Superior temporal gyrus (tissue), 1 donor: ENCODE data around the gene SLC12A4.

Experiments used
- DNase-seq: peaks from one replicate; pipeline ENCODE4 v3.0.0-alpha.2; 2016; ENCODE audit errors: extremely low spot score

The SLC12A4 gene

GRCh38 chr16:67963292-67963661 lies 5.2 kb downstream of the SLC12A4 start:
- no peak for DNase-seq

DNA sequence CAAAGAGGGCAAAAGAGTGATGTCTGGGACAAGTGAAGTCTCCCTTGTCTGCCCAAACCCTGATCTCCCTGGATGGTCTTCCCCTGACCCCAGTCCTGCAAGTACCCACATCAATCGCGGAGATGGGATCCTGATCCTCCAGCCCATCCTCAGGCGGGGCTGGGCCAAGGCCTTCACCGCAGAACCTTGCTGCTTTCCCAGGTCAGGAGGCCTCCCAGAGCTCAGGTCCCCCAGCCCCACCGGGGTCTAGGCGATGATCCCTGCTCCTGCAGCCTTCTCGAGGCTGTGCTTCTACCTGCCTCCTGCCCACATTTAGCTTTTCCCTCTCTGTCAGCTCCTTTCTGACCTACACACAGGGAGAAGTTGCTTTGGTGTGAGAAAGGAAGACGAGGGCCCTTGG lies 6.3 kb downstream of the SLC12A4 start:
- DNase-seq = no peak

GRCh38 chr16:67961551-67961957 lies 6.9 kb downstream of the SLC12A4 start:
- DNase-seq = no peak

- no peak for DNase-seq
Measured at GRCh38 chr16:67959536-67960329, 8.7 kb downstream of the SLC12A4 start.

GRCh38 chr16:67957622-67958021 lies 10.8 kb downstream of the SLC12A4 start:
- DNase-seq = no peak

DNA sequence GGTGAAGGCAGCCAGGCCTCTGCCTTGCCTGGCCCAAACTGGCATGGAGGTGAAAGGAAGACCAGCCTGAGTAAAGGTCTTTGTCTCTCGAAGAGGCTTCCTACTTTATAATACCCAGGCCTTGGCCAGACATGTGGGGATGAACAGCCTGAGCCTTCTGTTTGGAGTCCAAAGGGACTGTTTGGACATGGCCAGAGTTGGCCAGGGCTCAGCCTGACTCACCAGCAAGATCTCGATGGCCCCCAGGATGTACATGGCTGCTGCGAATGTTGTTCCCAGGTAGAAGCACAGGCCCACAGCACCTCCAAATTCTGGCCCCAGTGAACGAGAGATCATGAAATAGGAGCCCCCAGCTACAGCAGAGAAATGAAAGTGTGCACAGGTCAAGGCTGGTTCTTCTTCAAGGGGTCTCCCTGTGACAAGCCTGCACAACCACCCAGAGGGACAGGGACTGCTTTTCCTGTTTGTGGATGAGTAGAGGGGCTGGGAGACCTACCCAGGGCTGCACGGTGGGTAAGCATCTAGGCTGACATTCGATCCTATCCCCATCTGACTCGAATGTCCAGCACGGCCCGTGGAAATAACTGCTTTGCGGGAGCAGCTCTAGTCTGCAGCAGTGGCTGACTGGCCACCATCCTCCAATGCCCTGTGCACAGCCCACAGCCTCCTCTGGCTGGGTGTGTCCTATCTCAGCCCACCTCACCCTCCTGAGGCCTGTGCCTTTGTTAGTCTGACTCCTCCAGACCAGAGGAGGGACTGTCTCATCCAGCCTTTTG lies 13.8 kb downstream of the SLC12A4 start:
- DNase-seq = no peak

DNA sequence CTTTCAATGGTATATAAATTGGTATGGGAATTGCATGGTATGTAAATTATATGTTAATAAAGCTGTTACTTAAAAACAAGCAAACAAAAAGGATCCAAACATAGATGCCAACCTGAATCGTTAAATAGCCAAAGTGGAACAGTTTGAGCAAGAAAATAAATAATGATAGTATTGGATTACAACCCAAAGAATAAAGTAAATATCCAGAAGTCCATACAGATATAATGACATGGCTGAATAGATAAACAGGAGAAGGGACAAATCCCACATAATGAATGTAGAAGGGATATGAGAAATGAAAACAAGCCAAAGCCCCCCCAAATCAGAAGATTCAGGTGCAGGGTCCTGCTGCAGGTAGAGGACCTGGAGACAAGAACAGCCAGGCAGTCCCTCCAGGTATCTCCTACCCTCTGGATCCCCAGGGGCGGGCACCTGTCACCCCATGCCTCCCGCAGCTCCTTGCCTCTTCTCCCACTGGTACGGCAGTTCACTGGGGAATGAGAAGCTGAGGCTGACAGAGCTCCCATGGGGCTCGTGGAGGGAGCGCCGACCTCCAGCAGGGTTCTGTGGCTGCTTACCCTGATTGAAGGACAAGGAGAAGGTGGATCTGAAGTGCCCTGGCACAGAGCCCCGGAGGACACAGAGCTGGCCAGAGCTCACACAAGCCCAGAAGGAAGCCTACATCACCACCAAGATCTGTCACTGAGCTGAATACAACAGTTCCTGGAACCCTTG lies 14.6 kb downstream of the SLC12A4 start:
- no peak for DNase-seq

GRCh38 chr16:67951485-67951884 lies 17.0 kb downstream of the SLC12A4 start:
- DNase-seq = peak; percentile 83

DNA sequence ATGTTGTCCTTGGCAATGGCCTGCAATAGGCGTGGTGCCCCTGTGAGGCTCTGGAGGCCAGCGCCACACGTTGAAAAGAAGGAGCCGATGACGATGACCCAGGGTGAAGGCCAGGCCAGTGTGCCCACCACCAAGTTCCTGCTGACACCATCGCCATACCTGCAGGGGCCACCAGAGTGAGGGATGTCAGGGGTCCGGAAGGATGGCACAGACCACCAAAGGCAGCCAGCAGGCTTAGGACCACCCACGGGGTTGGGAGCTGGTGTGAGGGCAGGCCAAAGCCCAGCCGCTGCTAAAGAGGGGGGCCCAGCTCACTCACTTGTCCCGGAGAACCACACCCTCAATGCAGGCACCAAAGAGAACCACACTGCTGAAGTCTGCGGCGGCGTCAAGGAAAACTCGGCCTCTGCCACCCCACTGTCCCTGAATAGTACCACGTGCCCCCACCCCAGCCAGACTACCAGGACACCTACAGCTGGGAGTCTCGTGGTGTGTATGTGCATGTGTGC lies 18.0 kb downstream of the SLC12A4 start:
- no peak for DNase-seq

DNA sequence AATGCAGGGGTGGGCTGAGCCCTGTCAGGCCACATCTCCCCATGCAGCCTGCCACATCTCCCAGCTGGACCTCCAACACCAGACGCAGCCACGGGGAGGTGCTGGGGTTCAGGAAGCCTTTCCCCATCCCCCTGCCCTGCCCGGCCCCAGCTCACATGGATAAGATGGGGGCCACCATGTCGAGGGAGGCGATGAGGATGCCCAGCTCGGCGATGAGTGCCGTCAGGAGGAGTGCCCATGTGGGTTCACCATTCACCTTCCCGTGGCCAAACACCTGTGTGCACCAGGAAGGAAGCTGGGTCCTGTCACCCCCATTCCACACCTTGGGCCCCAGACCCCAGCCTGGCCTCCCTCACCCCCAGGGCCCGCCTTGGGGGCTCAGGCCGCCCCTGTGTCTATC lies 18.8 kb downstream of the SLC12A4 start:
- DNase-seq = no peak

- DNase-seq = no peak
Measured at GRCh38 chr16:67948015-67948414, 20.4 kb downstream of the SLC12A4 start.

GRCh38 chr16:67946966-67947558 lies 21.4 kb downstream of the SLC12A4 start:
- no peak for DNase-seq

DNA sequence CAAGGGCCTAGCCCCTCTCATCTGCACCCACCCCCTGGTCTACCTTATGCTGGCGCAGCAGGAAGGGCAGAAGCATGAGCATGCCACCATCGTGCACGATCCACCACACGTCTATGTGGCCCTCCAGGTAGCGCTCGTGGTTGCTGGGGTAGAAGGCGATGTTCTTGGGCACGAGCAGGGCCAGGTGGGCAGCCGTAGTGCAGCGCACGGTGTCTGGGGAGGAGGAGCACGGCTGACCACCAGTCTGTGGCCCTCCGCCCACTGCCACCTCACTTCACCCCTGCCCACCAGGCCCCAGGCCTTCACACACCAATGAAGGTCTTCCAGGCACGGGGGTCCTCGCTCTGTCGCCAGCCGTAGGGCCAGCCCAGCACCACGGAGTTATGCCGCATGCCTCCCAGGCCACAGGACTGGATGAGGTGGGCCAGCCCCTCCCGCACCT lies 22.3 kb downstream of the SLC12A4 start:
- no peak for DNase-seq

DNA sequence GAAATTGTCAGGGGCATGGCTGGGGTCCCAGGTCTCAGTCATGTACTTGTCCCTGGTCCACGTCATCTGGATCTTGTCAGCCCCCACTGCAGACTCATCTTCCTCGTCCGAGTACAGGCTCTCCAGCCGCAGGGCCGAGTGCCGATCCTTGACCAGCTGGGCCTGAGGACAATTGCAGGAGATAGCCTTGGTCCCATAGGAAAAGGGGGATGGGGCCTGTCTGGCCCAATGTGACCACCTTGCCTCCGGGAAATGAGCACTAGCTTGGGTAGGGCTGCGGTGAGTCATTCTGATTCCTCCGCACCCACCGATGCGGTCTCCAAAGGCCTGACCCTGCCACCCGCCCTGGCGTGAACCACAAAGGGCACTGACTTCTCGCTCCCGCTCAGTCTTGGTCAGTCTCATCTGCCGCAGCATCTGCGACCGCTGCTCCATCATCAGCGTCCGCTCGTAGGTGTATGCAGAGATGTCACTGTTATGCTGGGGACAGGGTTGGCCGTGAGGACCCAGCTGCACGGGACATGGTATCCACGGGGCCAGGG lies 23.0 kb downstream of the SLC12A4 start:
- DNase-seq = no peak

- DNase-seq = no peak
Measured at GRCh38 chr16:67944690-67945391, 23.6 kb downstream of the SLC12A4 start.

DNA sequence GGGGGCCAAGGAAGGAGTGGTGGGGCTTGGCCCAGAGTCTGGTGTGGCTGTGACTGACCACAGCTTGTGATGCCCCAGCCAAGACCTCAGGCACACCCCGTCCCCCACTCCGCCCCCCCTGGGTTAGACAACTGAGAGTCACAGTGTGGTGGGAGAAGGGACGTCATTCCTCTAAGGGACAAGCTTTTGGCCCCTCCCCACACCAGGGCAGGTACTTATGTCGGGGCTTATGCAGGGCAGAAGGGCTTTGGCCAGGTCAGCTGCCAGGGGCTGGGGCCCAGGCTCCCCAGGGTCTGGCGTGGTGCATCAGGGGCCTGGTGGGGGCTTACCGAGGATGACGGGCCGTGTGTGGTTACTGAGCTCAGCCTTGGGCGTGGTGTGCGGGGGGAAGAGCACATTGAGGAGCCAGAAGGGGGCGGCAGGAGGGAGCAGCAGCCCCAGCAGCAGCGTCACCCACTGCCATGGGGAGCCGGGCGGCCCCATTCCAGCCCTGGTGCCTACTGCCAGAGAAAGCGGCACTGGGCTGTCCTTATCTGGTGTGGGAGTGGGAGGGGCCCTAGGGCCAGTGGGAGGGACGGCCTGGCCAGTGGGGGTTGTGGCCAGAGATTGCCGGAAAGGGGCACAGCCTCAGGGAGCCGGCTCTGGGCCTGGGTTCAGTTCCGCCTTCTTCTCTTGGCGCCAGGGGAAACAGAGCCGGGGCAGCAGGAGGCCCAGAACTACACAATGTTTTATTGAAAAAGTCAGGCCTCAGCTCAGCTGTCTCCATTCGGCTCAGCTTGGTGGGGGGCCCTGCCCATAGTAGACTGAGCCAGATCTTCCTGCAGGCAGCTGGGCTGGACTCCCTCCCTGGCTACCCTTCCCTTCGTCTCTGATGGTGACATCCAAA lies 24.6 kb downstream of the SLC12A4 start, which contains the start of gene LCAT:
Gene LCAT (minus strand): TSS at position 502 of the 886 bp plus-strand sequence. CDS start 19 bp downstream, at position 483.
- DNase-seq = peak; percentile 78

DNA sequence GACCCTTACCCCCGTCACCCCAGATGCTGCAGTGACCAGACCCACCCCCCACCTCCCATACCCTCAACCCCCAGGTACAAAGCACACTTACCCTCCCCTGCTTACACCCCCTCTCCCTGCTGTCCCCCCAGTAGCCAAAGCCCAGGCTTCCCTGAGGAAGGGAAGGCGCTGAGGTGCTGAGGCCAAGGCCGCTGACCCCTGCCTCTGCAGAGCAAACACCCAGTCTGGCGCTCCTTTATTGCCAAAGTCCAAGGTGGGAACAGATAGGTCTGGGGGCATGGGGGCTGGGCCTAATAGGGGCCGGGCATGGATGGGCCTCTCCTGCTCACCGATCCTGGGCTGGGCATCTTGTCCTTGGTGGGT lies 25.2 kb downstream of the SLC12A4 start:
- no peak for DNase-seq

DNA sequence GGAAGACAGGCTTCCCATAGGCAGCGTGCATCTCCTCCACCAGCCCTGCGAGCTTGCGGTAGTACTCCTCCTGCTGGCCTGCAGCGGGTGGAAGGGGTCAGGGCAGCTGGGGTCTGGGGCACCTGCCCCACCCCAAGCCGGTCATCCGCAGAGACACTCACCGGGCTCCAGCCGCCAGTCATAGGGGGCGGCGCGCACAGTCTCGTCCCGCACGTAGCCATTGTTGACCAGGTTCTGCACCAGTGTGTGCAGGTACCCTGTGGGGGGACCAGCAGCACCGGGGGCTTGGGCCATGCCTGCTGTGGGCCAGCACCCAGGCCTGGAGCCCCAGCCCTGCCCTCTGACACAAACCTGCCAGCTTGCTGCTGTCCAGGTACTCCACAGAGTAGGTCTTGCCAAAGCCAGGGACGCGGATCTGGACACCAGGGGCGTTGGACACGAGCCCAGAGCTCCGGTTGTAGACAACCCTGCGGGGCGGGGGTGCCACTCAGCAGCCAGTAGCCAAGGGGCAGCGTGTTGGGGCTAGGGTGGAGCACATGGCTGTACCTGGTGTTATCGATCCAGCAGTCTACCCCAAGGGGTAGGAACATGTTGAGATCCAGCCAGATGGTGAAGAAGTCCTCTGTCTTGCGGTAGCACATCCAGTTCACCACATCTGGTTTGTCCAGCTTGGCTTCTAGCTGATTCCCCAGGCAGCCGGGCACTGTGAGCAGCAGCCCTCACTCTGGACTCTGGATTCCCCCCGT lies 25.8 kb downstream of the SLC12A4 start:
- DNase-seq = no peak

DNA sequence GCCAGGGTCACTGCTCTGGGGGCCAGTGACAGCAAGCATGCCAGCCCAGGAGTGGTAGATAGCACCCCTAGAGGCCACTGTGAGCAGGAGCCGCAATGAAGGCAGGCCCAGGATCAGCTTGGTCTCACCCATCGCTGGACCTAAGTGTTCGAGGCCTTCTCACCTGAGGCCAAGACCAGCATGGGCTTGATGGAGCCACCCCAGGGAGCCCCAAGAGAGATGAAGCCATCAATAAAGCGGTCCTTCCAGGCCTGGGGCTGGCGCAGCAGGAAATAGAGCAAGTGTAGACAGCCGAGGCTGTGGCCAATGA lies 26.3 kb downstream of the SLC12A4 start:
- DNase-seq = peak; percentile 52
